GM12872 (cell line): Measurements from ENCODE around the gene LDLRAD4.

Experiments
- TF ChIP-seq, protein P1 (sequence below): IDR thresholded peaks from 3 replicates; pipeline ENCODE4 v1.5.1; 2011; ENCODE audit warnings: low read depth, mild to moderate bottlenecking, low read length, moderate library complexity; ENCODE audit not compliant: insufficient read depth

The LDLRAD4 gene

GRCh38 chr18:13253786-13254688 is 35.5 kb downstream of the LDLRAD4 start:
- TF ChIP-seq, protein P1, sequence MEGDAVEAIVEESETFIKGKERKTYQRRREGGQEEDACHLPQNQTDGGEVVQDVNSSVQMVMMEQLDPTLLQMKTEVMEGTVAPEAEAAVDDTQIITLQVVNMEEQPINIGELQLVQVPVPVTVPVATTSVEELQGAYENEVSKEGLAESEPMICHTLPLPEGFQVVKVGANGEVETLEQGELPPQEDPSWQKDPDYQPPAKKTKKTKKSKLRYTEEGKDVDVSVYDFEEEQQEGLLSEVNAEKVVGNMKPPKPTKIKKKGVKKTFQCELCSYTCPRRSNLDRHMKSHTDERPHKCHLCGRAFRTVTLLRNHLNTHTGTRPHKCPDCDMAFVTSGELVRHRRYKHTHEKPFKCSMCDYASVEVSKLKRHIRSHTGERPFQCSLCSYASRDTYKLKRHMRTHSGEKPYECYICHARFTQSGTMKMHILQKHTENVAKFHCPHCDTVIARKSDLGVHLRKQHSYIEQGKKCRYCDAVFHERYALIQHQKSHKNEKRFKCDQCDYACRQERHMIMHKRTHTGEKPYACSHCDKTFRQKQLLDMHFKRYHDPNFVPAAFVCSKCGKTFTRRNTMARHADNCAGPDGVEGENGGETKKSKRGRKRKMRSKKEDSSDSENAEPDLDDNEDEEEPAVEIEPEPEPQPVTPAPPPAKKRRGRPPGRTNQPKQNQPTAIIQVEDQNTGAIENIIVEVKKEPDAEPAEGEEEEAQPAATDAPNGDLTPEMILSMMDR: no peak

DNA sequence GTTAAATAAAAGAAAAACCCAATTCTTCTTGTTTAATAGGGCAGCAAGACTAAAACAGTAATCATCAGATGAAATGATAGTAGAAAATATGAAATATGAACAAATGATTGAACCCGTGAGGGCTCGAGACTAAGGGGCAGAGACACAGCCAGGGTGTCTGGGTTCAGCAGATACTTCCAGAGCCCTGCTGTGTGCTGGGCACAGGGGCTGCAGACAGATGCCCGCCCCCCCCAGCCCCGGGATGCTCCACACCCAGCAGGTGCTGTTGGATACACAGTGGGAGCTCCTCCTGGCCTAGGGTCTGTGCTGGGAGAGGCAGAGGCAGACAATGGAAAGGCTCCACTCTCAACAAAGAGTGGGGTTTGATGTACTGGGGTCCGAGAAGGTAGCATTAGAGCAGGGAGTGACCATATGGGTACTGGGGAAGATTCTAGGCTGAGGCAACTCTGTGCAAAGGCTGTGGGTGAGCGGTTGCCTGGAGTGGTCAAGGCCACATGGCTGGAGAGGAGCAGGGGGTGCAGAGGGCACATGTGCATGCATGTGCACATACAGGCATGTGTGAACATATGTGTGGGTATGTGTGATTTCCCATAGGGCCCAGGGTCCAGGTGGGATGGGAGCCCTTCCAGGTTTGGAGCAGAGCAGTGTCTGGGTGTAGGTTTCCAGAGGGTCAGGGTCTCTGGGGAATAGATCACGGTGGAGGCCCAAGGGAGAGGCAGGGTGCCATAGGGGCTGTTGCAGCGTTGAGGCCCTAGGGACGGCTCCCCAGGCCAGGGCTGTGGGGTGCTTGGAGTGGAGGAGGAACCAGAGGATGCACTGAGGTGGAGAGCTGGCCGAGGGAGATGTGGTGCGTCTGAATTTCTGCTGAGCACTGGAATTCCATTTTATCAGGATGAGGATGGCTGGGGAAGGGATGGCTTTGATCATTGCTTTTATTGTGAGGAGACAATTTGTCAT is 36.7 kb downstream of the LDLRAD4 start:
- TF ChIP-seq, protein P1: no peak

- TF ChIP-seq, protein P1: no peak
Measured at GRCh38 chr18:13256444-13257305, 38.1 kb downstream of the LDLRAD4 start.

GRCh38 chr18:13257361-13257980 is 38.9 kb downstream of the LDLRAD4 start:
- TF ChIP-seq, protein P1: no peak

- TF ChIP-seq, protein P1: no peak
Measured at GRCh38 chr18:13258921-13259320, 40.4 kb downstream of the LDLRAD4 start.

DNA sequence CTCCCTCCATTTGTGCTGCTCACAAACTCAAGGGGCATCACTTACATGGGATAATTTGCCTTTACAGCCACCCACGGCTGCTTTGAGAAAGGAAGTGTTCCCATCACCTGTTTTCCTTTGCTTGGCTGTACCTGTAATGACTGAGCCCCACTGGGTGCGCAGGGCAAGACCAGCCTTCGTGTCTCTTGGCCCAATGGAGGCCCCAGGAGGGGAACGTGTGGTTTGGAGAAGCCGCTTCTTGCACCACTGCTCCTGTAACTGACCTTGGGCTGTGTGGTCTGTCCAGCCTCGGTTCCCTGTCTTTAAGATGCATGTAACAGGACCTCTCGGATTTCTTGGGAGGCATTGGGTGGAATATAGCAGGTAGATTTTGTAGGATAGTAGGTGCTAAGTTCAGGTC is 41.1 kb downstream of the LDLRAD4 start:
- TF ChIP-seq, protein P1: no peak
